HepG2 (cell line): ENCODE data around the gene C1orf87. TPM values are rescaled to one million over a fixed set of nuclear protein-coding genes. Genes with fewer than 3 reads are reported as not detected.

Source experiments
- ATAC-seq: fragments of 200-7000 bp; cut with Tn5 transposase; 3 replicates; pipeline ENCODE4 v1.9.1; 2020; ENCODE audit warnings: mild to moderate bottlenecking, moderate library complexity
- BruUV-seq: library from RNA; stranded (reverse); fragments of 400-500 nt; replicated peaks from 2 replicates; lab custom pipeline; 2021; lab: Mats Ljungman, UMichigan
- CTCF ChIA-PET: fragments of 300-600 bp; formaldehyde crosslinking; extraction: SDS; loops from one replicate; lab custom pipeline; 2021; ENCODE audit warnings: low total read pairs, inconsistent platforms, low intra/inter-chr PET ratio; lab: Yijun Ruan, JAX
- POLR2A ChIA-PET: fragments of 350-600 bp; sonication (Branson Sonifier 250); formaldehyde crosslinking; loops from one replicate; lab custom pipeline; 2020; ENCODE audit warnings: antibody characterized with exemption, inconsistent platforms; lab: Yijun Ruan, JAX
- DNase-seq: peaks from one replicate; pipeline ENCODE4 v3.0.0-alpha.2; 2015; ENCODE audit warnings: low spot score
- FAIRE-seq: peaks from 3 replicates; lab custom pipeline; 2011; peaks lifted over from hg19 to GRCh38; lab: Jason Lieb, UNC
- H2AFZ ChIP-seq: one replicate; pipeline ENCODE4 v1.6.1; 2011; ENCODE audit warnings: low read length, inconsistent platforms
- H3K27ac ChIP-seq: fragments of 300-600 bp; 3 replicates; pipeline ENCODE4 v1.8.0; 2011; ENCODE audit warnings: mixed run types, mild to moderate bottlenecking, mixed read lengths, low read length, inconsistent platforms; ENCODE audit not compliant: insufficient read depth; ENCODE audit errors: extremely low read length
- H3K27me3 ChIP-seq, 2 experiments: fragments of 200-600 bp in 1 of 2; 2 replicates in 1 of 2; 3 replicates in 1 of 2; pipeline versions ENCODE4 v1.6.0 to v1.8.0; 2011; ENCODE audit warnings: low read length in 2 of 2, mild to moderate bottlenecking in 2 of 2, moderate library complexity in 2 of 2, inconsistent platforms in 1 of 2; ENCODE audit not compliant: insufficient read depth in 2 of 2, control insufficient read depth in 1 of 2
- H3K36me3 ChIP-seq, 2 experiments: fragments of 200-600 bp in 1 of 2; replicated peaks in 1 of 2; 2 replicates in 1 of 2; 3 replicates in 1 of 2; pipeline versions ENCODE4 v1.5.1 to v1.8.0; 2011; ENCODE audit warnings: low read length in 2 of 2, inconsistent platforms in 1 of 2; ENCODE audit not compliant: insufficient read depth in 2 of 2, control insufficient read depth in 1 of 2
- H3K4me1 ChIP-seq: 2 replicates; pipeline ENCODE4 v1.5.1; 2012; ENCODE audit warnings: low read length, inconsistent platforms; ENCODE audit not compliant: insufficient read depth
- H3K4me2 ChIP-seq: 2 replicates; pipeline ENCODE4 v1.6.0; 2011; ENCODE audit warnings: low read depth, low read length, inconsistent platforms
- H3K4me3 ChIP-seq, 3 experiments: fragments of 200-600 bp in 1 of 3; sonication (generic), shearing (Covaris generic) in 1 of 3; replicated peaks in 1 of 3; 2 replicates each; pipeline ENCODE4 v1.5.1; 2011 to 2016; ENCODE audit warnings: low read length in 3 of 3, inconsistent platforms in 2 of 3, low read depth in 2 of 3, mild to moderate bottlenecking in 2 of 3, control low read depth in 1 of 3, mixed read lengths in 1 of 3; ENCODE audit not compliant: insufficient read depth in 1 of 3
- H3K79me2 ChIP-seq: one replicate; pipeline ENCODE4 v1.6.1; 2011; ENCODE audit warnings: low read length, inconsistent platforms; ENCODE audit not compliant: insufficient read depth
- H3K9ac ChIP-seq: 2 replicates; pipeline ENCODE4 v1.6.0; 2011; ENCODE audit warnings: mild to moderate bottlenecking, low read depth, low read length, inconsistent platforms; ENCODE audit not compliant: insufficient read depth
- H3K9me3 ChIP-seq: 2 replicates; pipeline ENCODE4 v1.5.1; 2012; ENCODE audit warnings: mild to moderate bottlenecking, low read length
- H4K20me1 ChIP-seq: 2 replicates; pipeline ENCODE4 v1.6.0; 2011; ENCODE audit warnings: inconsistent platforms, mild to moderate bottlenecking, low read length, moderate library complexity; ENCODE audit not compliant: insufficient read depth
- JUND ChIP-seq: sonication (generic); formaldehyde crosslinking; IDR thresholded peaks from 2 replicates; pipeline ENCODE4 v1.8.0; 2022; ENCODE audit warnings: mild to moderate bottlenecking, missing genetic modification reagents
- KDM2A ChIP-seq: sonication (generic); formaldehyde crosslinking; IDR thresholded peaks from 2 replicates; pipeline ENCODE4 v1.4.0; 2020; ENCODE audit warnings: low read depth, missing genetic modification reagents, borderline replicate concordance
- NFATC3 ChIP-seq: sonication (generic); formaldehyde crosslinking; IDR thresholded peaks from 2 replicates; pipeline ENCODE4 v1.5.1; 2020; ENCODE audit warnings: mild to moderate bottlenecking, missing genetic modification reagents
- RXRB ChIP-seq: IDR thresholded peaks from 2 replicates; pipeline ENCODE4 v1.6.1; 2016; ENCODE audit warnings: borderline replicate concordance, missing genetic modification reagents, missing compliant biosample characterization
- ZNF468 ChIP-seq: sonication (generic); formaldehyde crosslinking; IDR thresholded peaks from 2 replicates; pipeline ENCODE4 v1.8.0; 2022; ENCODE audit warnings: mild to moderate bottlenecking, moderate library complexity, missing genetic modification reagents
- ZNF558 ChIP-seq: sonication (generic); formaldehyde crosslinking; IDR thresholded peaks from 2 replicates; pipeline ENCODE4 v1.9.0; 2022; ENCODE audit warnings: mild to moderate bottlenecking, missing genetic modification reagents, borderline replicate concordance
- WGBS: methylation state at CpG from one replicate; pipeline ENCODE4 v1.1.6; 2017; ENCODE audit warnings: low lambda C conversion rate; 5-methylcytosine and 5-hydroxymethylcytosine counted together
- in situ Hi-C: cut with HindIII; loops from 2 replicates; pipeline ENCODE4 v1.10.0; 2017; ENCODE audit warnings: low pct_unique_long_range_greater_than_20kb; ENCODE audit not compliant: extremely low pct_ligation_motif_present
- intact Hi-C: fragments of 100-400 bp; cut with micrococcal nuclease; formaldehyde crosslinking; loops from one replicate; pipeline ENCODE4 v1.10.0; 2022; ENCODE audit not compliant: unreplicated experiment
- polyA plus RNA-seq, 8 experiments: library from polyadenylated mRNA; depleted of rRNA in 3 of 8; stranded (reverse) in 7 of 8; unstranded in 1 of 8; fragments of >200 nt; fragmentation: Illumina TruSeq in 4 of 8; extraction: Trizol in 4 of 8; gene quantifications; 2 replicates each; pipeline versions ENCODE4 v1.2.1 to v1.2.3, GENCODE V29; 2011 to 2016; ENCODE audit warnings: low read depth in 4 of 8, missing spikeins in 1 of 8, mixed read lengths in 1 of 8; ENCODE audit not compliant: insufficient read depth in 1 of 8
- total RNA-seq, 5 experiments: library from RNA; depleted of rRNA; stranded (reverse); fragments of >200 nt; fragmentation: Illumina TruSeq; extraction: Trizol; gene quantifications; 2 replicates each; pipeline ENCODE4 v1.2.3, GENCODE V29; 2016; ENCODE audit warnings: low read depth in 1 of 5
- TF ChIP-seq, protein P1 (sequence below): sonication (generic); formaldehyde crosslinking; IDR thresholded peaks from 2 replicates; pipeline ENCODE4 v1.5.0; 2020; ENCODE audit warnings: mild to moderate bottlenecking, missing genetic modification reagents, borderline replicate concordance
- TF ChIP-seq, protein P2 (sequence below): IDR thresholded peaks from 2 replicates; pipeline ENCODE4 v1.6.1; 2016; ENCODE audit warnings: low read depth, missing genetic modification reagents, missing compliant biosample characterization
- TF ChIP-seq, protein P3 (sequence below): IDR thresholded peaks from 2 replicates; pipeline ENCODE4 v1.6.1; 2016; ENCODE audit warnings: missing biosample characterization, missing genetic modification reagents, low read depth

Gene C1orf87
- total and polyA plus RNA-seq, 2 of the 13 experiments (the other 11 are each of a cell fraction or from before 2014, with no cell fraction given), result not detected

DNA sequence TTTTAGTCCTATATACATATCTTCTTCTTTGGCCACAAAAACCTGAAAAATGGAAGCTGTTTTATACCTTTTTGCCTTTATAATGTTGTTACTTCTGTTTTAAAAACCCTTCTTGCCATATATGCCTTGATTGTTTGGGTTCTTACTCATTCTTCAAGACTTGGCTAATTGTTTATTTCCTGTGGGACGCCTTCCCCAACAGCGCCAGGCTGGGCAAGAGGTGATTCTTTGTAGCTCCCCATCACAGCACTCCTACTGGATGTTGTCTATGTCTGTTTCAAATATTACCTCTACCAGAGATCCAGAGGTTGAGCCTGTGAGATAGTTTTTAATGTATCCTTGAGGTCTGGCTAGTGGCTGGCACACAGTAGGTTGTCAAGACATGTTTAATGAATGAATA, 73.8 kb downstream of the C1orf87 start:
- Histone ChIP-seq H4K20me1 (no peaks in the 10 kb centered on the region), H3K27me3 (no peaks in the 10 kb centered on the region), H3K9ac (no peak overlapping the region), H3K27ac (no peak overlapping the region), H3K4me1 (no peaks in the 10 kb centered on the region), H2AFZ (no peak overlapping the region), H3K9me3 (no peaks in the 10 kb centered on the region), H3K4me3 (no peak overlapping the region), H3K36me3 (no peaks in the 10 kb centered on the region), H3K79me2 (no peaks in the 10 kb centered on the region), H3K4me2 (no peak overlapping the region)
- POLR2A ChIA-PET, result no interaction called here
- ATAC-seq (no peak), FAIRE-seq (no peak), DNase-seq (no peak)
- in situ Hi-C loops (no loop called here), intact Hi-C loops (no loop called here)
- no TSS peak for BruUV-seq
- WGBS, result 44% methylated on average over 2 of the region's 2 CpGs
- CTCF ChIA-PET, result no interaction called here
- no peak for TF ChIP-seq KDM2A

DNA sequence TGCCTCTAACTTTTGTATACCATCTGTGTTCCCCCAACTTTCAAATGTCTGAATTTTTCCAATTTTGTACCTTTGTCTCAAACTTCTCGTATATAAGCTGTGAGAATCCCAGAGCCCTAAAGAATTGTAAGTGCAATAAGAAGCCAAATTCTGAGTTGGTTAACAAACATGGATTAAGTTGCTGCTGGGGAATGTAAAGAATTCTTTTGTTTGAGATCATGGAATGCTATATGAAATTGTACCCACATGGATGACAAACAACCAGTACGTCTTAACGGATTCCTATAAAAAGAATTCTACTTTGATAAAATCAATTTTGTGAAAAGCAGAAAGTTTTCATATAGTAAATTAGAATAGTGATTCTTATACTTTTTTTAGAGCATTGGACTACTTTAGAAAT, 74.6 kb downstream of the C1orf87 start:
- ATAC-seq (no peak), DNase-seq (no peak), FAIRE-seq (no peak)
- POLR2A ChIA-PET, result no interaction called here
- Histone ChIP-seq H3K27ac (no peak overlapping the region), H3K79me2 (no peaks in the 10 kb centered on the region), H2AFZ (no peak overlapping the region), H3K36me3 (no peaks in the 10 kb centered on the region), H3K4me1 (no peaks in the 10 kb centered on the region), H3K4me2 (no peak overlapping the region), H3K27me3 (no peaks in the 10 kb centered on the region), H3K9me3 (no peaks in the 10 kb centered on the region), H3K9ac (no peak overlapping the region), H4K20me1 (no peaks in the 10 kb centered on the region), H3K4me3 (no peak overlapping the region)
- CTCF ChIA-PET, result no interaction called here
- WGBS, result 29% methylated on average over 3 of the region's 3 CpGs
- no TSS peak for BruUV-seq
- in situ Hi-C loops (no loop called here), intact Hi-C loops (no loop called here)
- no peak for TF ChIP-seq NFATC3 (CRISPR knock-in tag)
- no peak for TF ChIP-seq JUND
- no peak for TF ChIP-seq ZNF558
- TF ChIP-seq, protein P1, sequence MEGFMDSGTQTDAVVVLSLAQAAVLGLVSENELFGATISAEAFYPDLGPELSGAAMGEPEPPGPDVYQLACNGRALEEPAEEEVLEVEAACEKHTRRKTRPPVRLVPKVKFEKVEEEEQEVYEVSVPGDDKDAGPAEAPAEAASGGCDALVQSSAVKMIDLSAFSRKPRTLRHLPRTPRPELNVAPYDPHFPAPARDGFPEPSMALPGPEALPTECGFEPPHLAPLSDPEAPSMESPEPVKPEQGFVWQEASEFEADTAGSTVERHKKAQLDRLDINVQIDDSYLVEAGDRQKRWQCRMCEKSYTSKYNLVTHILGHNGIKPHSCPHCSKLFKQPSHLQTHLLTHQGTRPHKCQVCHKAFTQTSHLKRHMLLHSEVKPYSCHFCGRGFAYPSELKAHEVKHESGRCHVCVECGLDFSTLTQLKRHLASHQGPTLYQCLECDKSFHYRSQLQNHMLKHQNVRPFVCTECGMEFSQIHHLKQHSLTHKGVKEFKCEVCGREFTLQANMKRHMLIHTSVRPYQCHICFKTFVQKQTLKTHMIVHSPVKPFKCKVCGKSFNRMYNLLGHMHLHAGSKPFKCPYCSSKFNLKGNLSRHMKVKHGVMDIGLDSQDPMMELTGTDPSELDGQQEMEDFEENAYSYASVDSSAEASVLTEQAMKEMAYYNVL, result no peak
- no peak for TF ChIP-seq ZNF468 (CRISPR knock-in tag)
- TF ChIP-seq, protein P2, sequence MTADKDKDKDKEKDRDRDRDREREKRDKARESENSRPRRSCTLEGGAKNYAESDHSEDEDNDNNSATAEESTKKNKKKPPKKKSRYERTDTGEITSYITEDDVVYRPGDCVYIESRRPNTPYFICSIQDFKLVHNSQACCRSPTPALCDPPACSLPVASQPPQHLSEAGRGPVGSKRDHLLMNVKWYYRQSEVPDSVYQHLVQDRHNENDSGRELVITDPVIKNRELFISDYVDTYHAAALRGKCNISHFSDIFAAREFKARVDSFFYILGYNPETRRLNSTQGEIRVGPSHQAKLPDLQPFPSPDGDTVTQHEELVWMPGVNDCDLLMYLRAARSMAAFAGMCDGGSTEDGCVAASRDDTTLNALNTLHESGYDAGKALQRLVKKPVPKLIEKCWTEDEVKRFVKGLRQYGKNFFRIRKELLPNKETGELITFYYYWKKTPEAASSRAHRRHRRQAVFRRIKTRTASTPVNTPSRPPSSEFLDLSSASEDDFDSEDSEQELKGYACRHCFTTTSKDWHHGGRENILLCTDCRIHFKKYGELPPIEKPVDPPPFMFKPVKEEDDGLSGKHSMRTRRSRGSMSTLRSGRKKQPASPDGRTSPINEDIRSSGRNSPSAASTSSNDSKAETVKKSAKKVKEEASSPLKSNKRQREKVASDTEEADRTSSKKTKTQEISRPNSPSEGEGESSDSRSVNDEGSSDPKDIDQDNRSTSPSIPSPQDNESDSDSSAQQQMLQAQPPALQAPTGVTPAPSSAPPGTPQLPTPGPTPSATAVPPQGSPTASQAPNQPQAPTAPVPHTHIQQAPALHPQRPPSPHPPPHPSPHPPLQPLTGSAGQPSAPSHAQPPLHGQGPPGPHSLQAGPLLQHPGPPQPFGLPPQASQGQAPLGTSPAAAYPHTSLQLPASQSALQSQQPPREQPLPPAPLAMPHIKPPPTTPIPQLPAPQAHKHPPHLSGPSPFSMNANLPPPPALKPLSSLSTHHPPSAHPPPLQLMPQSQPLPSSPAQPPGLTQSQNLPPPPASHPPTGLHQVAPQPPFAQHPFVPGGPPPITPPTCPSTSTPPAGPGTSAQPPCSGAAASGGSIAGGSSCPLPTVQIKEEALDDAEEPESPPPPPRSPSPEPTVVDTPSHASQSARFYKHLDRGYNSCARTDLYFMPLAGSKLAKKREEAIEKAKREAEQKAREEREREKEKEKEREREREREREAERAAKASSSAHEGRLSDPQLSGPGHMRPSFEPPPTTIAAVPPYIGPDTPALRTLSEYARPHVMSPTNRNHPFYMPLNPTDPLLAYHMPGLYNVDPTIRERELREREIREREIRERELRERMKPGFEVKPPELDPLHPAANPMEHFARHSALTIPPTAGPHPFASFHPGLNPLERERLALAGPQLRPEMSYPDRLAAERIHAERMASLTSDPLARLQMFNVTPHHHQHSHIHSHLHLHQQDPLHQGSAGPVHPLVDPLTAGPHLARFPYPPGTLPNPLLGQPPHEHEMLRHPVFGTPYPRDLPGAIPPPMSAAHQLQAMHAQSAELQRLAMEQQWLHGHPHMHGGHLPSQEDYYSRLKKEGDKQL (CRISPR knock-in tag), result no peak
- no peak for TF ChIP-seq RXRB (CRISPR knock-in tag)
- TF ChIP-seq, protein P3, sequence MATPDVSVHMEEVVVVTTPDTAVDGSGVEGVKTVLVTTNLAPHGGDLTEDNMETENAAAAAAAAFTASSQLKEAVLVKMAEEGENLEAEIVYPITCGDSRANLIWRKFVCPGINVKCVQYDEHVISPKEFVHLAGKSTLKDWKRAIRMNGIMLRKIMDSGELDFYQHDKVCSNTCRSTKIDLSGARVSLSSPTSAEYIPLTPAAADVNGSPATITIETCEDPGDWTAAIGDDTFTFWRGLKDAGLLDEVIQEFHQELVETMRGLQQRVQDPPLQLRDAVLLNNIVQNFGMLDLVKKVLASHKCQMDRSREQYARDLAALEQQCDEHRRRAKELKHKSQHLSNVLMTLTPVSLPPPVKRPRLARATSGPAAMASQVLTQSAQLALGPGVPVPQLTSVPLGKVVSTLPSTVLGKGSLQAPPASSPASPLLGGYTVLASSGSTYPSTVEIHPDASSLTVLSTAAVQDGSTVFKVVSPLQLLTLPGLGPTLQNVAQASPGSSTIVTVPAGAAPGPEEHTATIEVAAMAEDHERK (CRISPR knock-in tag), result no peak
